HEK293T (cell line): ENCODE data around the gene RSU1.
A peak's percentile ranks its signal among the peaks of the same experiment; 100 is the strongest.

Experiments used
- CTCF ChIA-PET: fragments of 350-600 bp; formaldehyde crosslinking; extraction: SDS; loops from one replicate; lab custom pipeline; 2021; ENCODE audit warnings: antibody characterized with exemption, inconsistent platforms; lab: Yijun Ruan, JAX
- POLR2A ChIA-PET: fragments of 350-600 bp; formaldehyde crosslinking; extraction: SDS; loops from one replicate; lab custom pipeline; 2020; ENCODE audit warnings: antibody characterized with exemption, inconsistent platforms; lab: Yijun Ruan, JAX
- DNase-seq: peaks from one replicate; pipeline ENCODE4 v3.0.0; 2012; ENCODE audit warnings: mixed read lengths; ENCODE audit errors: extremely low spot score
- ARNT ChIP-seq: fragments of 450-650 bp; IDR thresholded peaks from 2 replicates; pipeline ENCODE4 v1.6.1; 2017; ENCODE audit warnings: mild to moderate bottlenecking
- BHLHE40 ChIP-seq: fragments of 450-650 bp; IDR thresholded peaks from 2 replicates; pipeline ENCODE4 v1.6.1; 2016; ENCODE audit warnings: mild to moderate bottlenecking, moderate library complexity, borderline replicate concordance
- CTBP1 ChIP-seq: fragments of 450-650 bp; IDR thresholded peaks from 2 replicates; pipeline ENCODE4 v1.6.1; 2016; ENCODE audit warnings: borderline replicate concordance
- ELF4 ChIP-seq: fragments of 450-650 bp; IDR thresholded peaks from 2 replicates; pipeline ENCODE4 v1.6.1; 2017; ENCODE audit warnings: antibody characterized with exemption
- FOXA1 ChIP-seq: fragments of 450-650 bp; IDR thresholded peaks from 2 replicates; pipeline ENCODE4 v1.6.1; 2016; ENCODE audit warnings: mild to moderate bottlenecking
- FOXK2 ChIP-seq: fragments of 450-650 bp; IDR thresholded peaks from 2 replicates; pipeline ENCODE4 v1.6.1; 2016; ENCODE audit warnings: mild to moderate bottlenecking
- FOXM1 ChIP-seq: fragments of 450-650 bp; IDR thresholded peaks from 2 replicates; pipeline ENCODE4 v1.6.1; 2017; ENCODE audit warnings: mild to moderate bottlenecking, borderline replicate concordance
- HDGF ChIP-seq: fragments of 450-650 bp; IDR thresholded peaks from 2 replicates; pipeline ENCODE4 v1.6.1; 2017; ENCODE audit warnings: antibody characterized with exemption, borderline replicate concordance
- L3MBTL2 ChIP-seq: fragments of 450-650 bp; conservative IDR thresholded peaks from 2 replicates; pipeline ENCODE4 v1.6.1; 2016; ENCODE audit warnings: mild to moderate bottlenecking
- LEF1 ChIP-seq: fragments of 450-650 bp; IDR thresholded peaks from 2 replicates; pipeline ENCODE4 v1.6.1; 2017; ENCODE audit warnings: mild to moderate bottlenecking, borderline replicate concordance
- NFRKB ChIP-seq: fragments of 450-650 bp; IDR thresholded peaks from 2 replicates; pipeline ENCODE4 v1.6.1; 2016; ENCODE audit warnings: mild to moderate bottlenecking, moderate library complexity
- PKNOX1 ChIP-seq: fragments of 450-650 bp; IDR thresholded peaks from 2 replicates; pipeline ENCODE4 v1.6.1; 2016
- SP1 ChIP-seq: fragments of 450-650 bp; IDR thresholded peaks from 2 replicates; pipeline ENCODE4 v1.6.1; 2017
- SUZ12 ChIP-seq: fragments of 450-650 bp; IDR thresholded peaks from 2 replicates; pipeline ENCODE4 v1.6.1; 2016; ENCODE audit warnings: mild to moderate bottlenecking
- TARDBP ChIP-seq: fragments of 450-650 bp; IDR thresholded peaks from 2 replicates; pipeline ENCODE4 v1.6.1; 2016
- ZNF384 ChIP-seq: fragments of 450-650 bp; IDR thresholded peaks from 2 replicates; pipeline ENCODE4 v1.6.1; 2016

The RSU1 gene

GRCh38 chr10:16848562-16849154, 31.4 kb upstream of the RSU1 start:
- ChIA-PET POLR2A (no interaction called here), CTCF (interaction anchor here (0.8 kb wide), 1 partner anchor 408 kb away, joined by 3 read pairs; no protein-coding TSS in a partner anchor)
- no peak for DNase-seq
- TF ChIP-seq SUZ12: no peak
- no peak for TF ChIP-seq CTBP1
- TF ChIP-seq FOXM1: no peak
- TF ChIP-seq ZNF384: 0 out of 2 replicates have a peak, but pooled peaks have one; percentile 12

GRCh38 chr10:16847644-16848043, 30.4 kb upstream of the RSU1 start:
- TF ChIP-seq PKNOX1: no peak
- TF ChIP-seq BHLHE40: no peak
- TF ChIP-seq ZNF384: no peak
- TF ChIP-seq NFRKB: no peak
- TF ChIP-seq TARDBP: no peak
- TF ChIP-seq LEF1: no peak
- no peak for TF ChIP-seq SP1
- no peak for TF ChIP-seq FOXA1
- no peak for TF ChIP-seq ELF4
- TF ChIP-seq ARNT: no peak
- no peak for TF ChIP-seq FOXM1
- no peak for TF ChIP-seq SUZ12
- ChIA-PET CTCF (no interaction called here), POLR2A (no interaction called here)
- DNase-seq: no peak

GRCh38 chr10:16845248-16845647, 28.0 kb upstream of the RSU1 start:
- CTCF ChIA-PET: no interaction called here
- POLR2A ChIA-PET: interaction anchor here (1.3 kb wide), 1 partner anchor 384 kb away, joined by 3 read pairs; no protein-coding TSS in a partner anchor
- TF ChIP-seq SUZ12 (no peak), BHLHE40 (no peak), SP1 (no peak), NFRKB (no peak), ARNT (no peak), FOXM1 (no peak), FOXK2 (no peak), PKNOX1 (no peak), ZNF384 (no peak), L3MBTL2 (no peak), LEF1 (no peak), TARDBP (no peak), HDGF (no peak), CTBP1 (no peak), ELF4 (no peak), FOXA1 (no peak)
- no peak for DNase-seq

- peak; percentile 22 for DNase-seq
- TF ChIP-seq ELF4 (no peak), NFRKB (no peak), ZNF384 (no peak), SP1 (no peak), L3MBTL2 (no peak), ARNT (no peak), BHLHE40 (no peak), FOXA1 (no peak), PKNOX1 (no peak), FOXK2 (no peak), LEF1 (no peak), FOXM1 (no peak), CTBP1 (no peak), TARDBP (no peak), HDGF (no peak), SUZ12 (no peak)
- POLR2A ChIA-PET: interaction anchor here (0.6 kb wide), 1 partner anchor 386 kb away, joined by 5 read pairs; no protein-coding TSS in a partner anchor
- CTCF ChIA-PET: interaction anchor here (1.5 kb wide), 1 partner anchor 10 kb away, joined by 3 read pairs; no protein-coding TSS in a partner anchor
Measured at GRCh38 chr10:16843252-16843870, 26.1 kb upstream of the RSU1 start.

- CTCF ChIA-PET: no interaction called here
- no peak for DNase-seq
- TF ChIP-seq FOXA1 (no peak), ZNF384 (no peak), FOXK2 (no peak), BHLHE40 (no peak), ARNT (no peak), CTBP1 (no peak), ELF4 (no peak), LEF1 (no peak), FOXM1 (no peak)
- POLR2A ChIA-PET: no interaction called here
Measured at GRCh38 chr10:16835228-16835627, 18.0 kb upstream of the RSU1 start.

- TF ChIP-seq L3MBTL2 (no peak), BHLHE40 (no peak), HDGF (no peak), NFRKB (no peak), ZNF384 (no peak), SUZ12 (no peak), ELF4 (no peak), ARNT (no peak), PKNOX1 (no peak), CTBP1 (no peak), FOXK2 (no peak), FOXM1 (no peak), TARDBP (no peak), FOXA1 (no peak), LEF1 (no peak), SP1 (no peak)
- POLR2A ChIA-PET: no interaction called here
- CTCF ChIA-PET: no interaction called here
- no peak for DNase-seq
Measured at GRCh38 chr10:16832351-16833080, 15.3 kb upstream of the RSU1 start.
